Measurements from ENCODE around the gene PRRX2. TPM values are rescaled to one million over a fixed set of nuclear protein-coding genes. Genes with fewer than 3 reads are reported as not detected.
"Not testable (repeated sequence)": the region's sequence is repeated elsewhere in the genome, so short reads cannot be mapped to it uniquely, and the experiment has no call there.

The PRRX2 gene
- total RNA-seq, 1 donor from 2014 or later: not detected

DNA sequence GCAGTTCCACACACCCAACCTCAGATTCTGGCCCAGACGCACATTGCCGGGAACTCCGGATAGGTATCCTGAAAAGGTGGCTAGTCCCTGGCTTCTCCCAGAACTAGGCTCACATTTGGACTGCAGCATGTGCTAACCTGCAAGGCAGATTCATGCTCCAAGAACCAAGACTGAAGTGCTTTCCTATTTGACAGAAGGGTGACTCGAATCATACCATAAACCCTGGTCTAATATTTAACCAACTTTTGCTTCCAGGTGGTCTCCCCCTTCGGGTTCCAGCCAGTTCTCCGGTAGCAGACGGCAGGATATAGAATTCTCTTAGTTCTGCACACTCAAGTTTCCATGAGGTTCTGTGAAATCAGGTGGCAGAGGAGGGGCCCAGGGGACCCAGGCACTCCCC, 79.8 kb downstream of the PRRX2 start:
- no peaks in the 10 kb centered on the region for H3K36me3 ChIP-seq (ENCODE audit: control insufficient read depth, insufficient read depth, low read length)
- DNase-seq (ENCODE audit: low read depth) (peak; percentile 35), FAIRE-seq (no peak)

GRCh38 chr9:129746092-129746777, 80.8 kb downstream of the PRRX2 start:
- Histone ChIP-seq H3K4me3 (ENCODE audit: low read depth, low read length) (no peak overlapping the region), H3K27me3 (ENCODE audit: control insufficient read depth, insufficient read depth, low read length) (no peaks in the 10 kb centered on the region), H3K36me3 (ENCODE audit: control insufficient read depth, insufficient read depth, low read length) (no peaks in the 10 kb centered on the region)
- DNase-seq (ENCODE audit: low read depth) (no peak), FAIRE-seq (no peak)
- TF ChIP-seq, protein P1, sequence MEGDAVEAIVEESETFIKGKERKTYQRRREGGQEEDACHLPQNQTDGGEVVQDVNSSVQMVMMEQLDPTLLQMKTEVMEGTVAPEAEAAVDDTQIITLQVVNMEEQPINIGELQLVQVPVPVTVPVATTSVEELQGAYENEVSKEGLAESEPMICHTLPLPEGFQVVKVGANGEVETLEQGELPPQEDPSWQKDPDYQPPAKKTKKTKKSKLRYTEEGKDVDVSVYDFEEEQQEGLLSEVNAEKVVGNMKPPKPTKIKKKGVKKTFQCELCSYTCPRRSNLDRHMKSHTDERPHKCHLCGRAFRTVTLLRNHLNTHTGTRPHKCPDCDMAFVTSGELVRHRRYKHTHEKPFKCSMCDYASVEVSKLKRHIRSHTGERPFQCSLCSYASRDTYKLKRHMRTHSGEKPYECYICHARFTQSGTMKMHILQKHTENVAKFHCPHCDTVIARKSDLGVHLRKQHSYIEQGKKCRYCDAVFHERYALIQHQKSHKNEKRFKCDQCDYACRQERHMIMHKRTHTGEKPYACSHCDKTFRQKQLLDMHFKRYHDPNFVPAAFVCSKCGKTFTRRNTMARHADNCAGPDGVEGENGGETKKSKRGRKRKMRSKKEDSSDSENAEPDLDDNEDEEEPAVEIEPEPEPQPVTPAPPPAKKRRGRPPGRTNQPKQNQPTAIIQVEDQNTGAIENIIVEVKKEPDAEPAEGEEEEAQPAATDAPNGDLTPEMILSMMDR (IDR thresholded peaks at IDR 0.05; ENCODE audit: insufficient read depth, low read length, severe bottlenecking): no peak

More for the DNA sequence above, 79.8 kb downstream of the PRRX2 start:
- Histone ChIP-seq H3K27me3 (ENCODE audit: control insufficient read depth, insufficient read depth, low read length) (no peaks in the 10 kb centered on the region), H3K4me3 (ENCODE audit: low read depth, low read length) (no peak overlapping the region)
- TF ChIP-seq, protein P1 (IDR thresholded peaks at IDR 0.05; ENCODE audit: insufficient read depth, low read length, severe bottlenecking): no peak

DNA sequence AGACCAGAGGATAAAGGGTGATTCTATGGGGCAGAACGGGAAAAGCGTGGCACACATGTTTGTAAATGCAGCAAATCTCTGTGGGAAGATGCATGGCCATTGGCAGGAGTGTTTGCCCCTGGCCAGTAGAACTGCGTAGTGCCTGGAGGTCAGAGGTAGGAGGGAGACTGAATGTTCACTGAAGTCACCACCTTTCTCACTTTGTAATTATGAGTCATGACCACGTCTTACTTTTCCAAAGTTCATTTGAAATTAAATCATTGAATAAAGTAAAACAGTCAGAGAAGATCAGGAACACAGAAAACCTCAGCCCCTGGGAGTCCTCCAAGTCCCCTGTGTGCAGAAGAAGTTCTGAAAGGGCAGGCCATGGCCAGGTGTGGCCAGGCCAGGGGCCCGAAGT, 82.8 kb downstream of the PRRX2 start:
- TF ChIP-seq, protein P1 (IDR thresholded peaks at IDR 0.05; ENCODE audit: insufficient read depth, low read length, severe bottlenecking): no peak
- Histone ChIP-seq H3K36me3 (ENCODE audit: control insufficient read depth, insufficient read depth, low read length) (no peaks in the 10 kb centered on the region), H3K27me3 (ENCODE audit: control insufficient read depth, insufficient read depth, low read length) (no peaks in the 10 kb centered on the region), H3K4me3 (ENCODE audit: low read depth, low read length) (no peak overlapping the region)
- FAIRE-seq (no peak), DNase-seq (ENCODE audit: low read depth) (peak; percentile 65)

GRCh38 chr9:129749052-129749451, 83.6 kb downstream of the PRRX2 start:
- H3K27me3 ChIP-seq (ENCODE audit: control insufficient read depth, insufficient read depth, low read length); FAIRE-seq; DNase-seq (ENCODE audit: low read depth); H3K4me3 ChIP-seq (ENCODE audit: low read depth, low read length); H3K36me3 ChIP-seq (ENCODE audit: control insufficient read depth, insufficient read depth, low read length): not testable (repeated sequence)

DNA sequence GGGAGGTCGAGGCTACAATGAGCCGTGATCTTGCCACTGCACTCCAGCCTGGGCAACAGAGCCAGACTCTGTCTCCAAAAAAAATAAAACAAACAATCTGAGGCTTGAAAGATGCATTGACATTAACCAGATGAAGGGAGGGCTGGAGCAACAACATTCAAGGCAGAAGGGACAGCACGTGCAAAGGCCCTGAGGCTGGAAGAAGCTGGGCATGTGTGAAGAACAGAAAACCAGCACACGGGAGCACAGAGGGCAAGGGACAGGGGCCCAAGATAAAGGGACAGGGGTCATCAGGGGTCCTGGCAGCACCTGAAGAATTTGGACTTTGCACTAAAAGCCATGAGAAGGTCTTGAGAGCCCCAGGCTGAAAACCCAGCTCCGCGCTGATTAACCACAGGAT, 84.1 kb downstream of the PRRX2 start:
- H3K36me3 ChIP-seq (ENCODE audit: control insufficient read depth, insufficient read depth, low read length): no peaks in the 10 kb centered on the region
- no peak for FAIRE-seq
- H3K4me3 ChIP-seq (ENCODE audit: low read depth, low read length): no peak overlapping the region
- DNase-seq (ENCODE audit: low read depth): no peak
- TF ChIP-seq, protein P1 (IDR thresholded peaks at IDR 0.05; ENCODE audit: insufficient read depth, low read length, severe bottlenecking): no peak
- peaks cover 3% of the 10 kb centered on the region for H3K27me3 ChIP-seq (ENCODE audit: control insufficient read depth, insufficient read depth, low read length)

DNA sequence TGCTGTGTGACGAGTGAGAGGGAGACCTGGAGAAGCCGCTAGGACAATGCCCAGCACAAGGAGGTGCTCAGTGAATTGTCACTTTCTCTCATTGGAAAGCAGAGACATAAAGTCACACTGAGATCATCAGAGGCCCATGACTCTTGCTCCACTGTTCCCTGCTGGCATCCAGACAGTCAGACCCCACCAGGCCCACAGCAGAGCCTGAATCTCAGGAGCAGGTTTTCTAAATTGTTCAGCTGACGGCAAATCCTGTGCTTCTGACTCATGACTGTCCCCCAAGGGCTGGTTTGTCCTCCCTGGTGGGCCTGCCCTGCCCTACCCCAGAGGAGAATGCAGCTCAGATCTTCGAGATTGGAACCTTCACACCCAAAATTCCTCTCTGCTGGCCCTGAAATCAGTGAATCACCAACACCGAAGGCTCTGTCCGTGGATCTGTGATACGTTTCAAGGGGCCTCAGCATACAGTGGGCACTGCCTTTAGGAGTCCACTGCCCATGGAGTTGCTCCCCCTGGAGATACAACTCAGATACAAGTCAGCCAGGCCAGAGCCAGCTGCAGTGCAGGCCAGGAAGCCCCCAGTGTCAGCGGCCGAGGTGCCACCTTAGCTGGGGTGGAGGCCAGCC, 84.7 kb downstream of the PRRX2 start:
- no peaks in the 10 kb centered on the region for H3K36me3 ChIP-seq (ENCODE audit: control insufficient read depth, insufficient read depth, low read length)
- FAIRE-seq (no peak), DNase-seq (ENCODE audit: low read depth) (peak; percentile 40)
- H3K27me3 ChIP-seq (ENCODE audit: control insufficient read depth, insufficient read depth, low read length): peaks cover 4% of the 10 kb centered on the region
- no peak overlapping the region for H3K4me3 ChIP-seq (ENCODE audit: low read depth, low read length)
- TF ChIP-seq, protein P1 (IDR thresholded peaks at IDR 0.05; ENCODE audit: insufficient read depth, low read length, severe bottlenecking): no peak
